GM23338 (cell line): ENCODE measurements around the gene OSBPL5. TPM values are rescaled to one million over a fixed set of nuclear protein-coding genes. Genes with fewer than 3 reads are reported as not detected.

ENCODE experiments used
- ATAC-seq: fragments of 200-7000 bp; cut with Tn5 transposase; 3 replicates; pipeline ENCODE4 v1.9.1; 2020
- DNase-seq: peaks from one replicate; pipeline ENCODE4 v3.0.0-alpha.2; 2015; ENCODE audit warnings: low spot score
- H2AFZ ChIP-seq: fragments of 200-600 bp; sonication (generic); 2 replicates; pipeline ENCODE4 v1.8.0; 2016; ENCODE audit warnings: antibody characterized with exemption, mild to moderate bottlenecking, moderate library complexity
- H3F3A ChIP-seq: fragments of 200-600 bp; sonication (generic); replicated peaks from 2 replicates; pipeline ENCODE4 v1.8.0; 2017; ENCODE audit warnings: antibody characterized with exemption, mixed run types, low read depth
- H3K27ac ChIP-seq: fragments of 200-600 bp; sonication (generic); 2 replicates; pipeline ENCODE4 v1.6.1; 2016; ENCODE audit warnings: low read depth
- H3K27me3 ChIP-seq: fragments of 200-600 bp; sonication (generic); 2 replicates; pipeline ENCODE4 v1.8.0; 2016; ENCODE audit warnings: mild to moderate bottlenecking, mixed run types, moderate library complexity; ENCODE audit not compliant: insufficient read depth
- H3K36me3 ChIP-seq: fragments of 200-600 bp; sonication (generic); 2 replicates; pipeline ENCODE4 v1.8.0; 2016; ENCODE audit warnings: mild to moderate bottlenecking; ENCODE audit not compliant: insufficient read depth
- H3K4me1 ChIP-seq: fragments of 200-600 bp; sonication (generic); 2 replicates; pipeline ENCODE4 v1.8.0; 2016; ENCODE audit warnings: mild to moderate bottlenecking, moderate library complexity; ENCODE audit not compliant: insufficient read depth
- H3K4me2 ChIP-seq: fragments of 200-600 bp; sonication (generic); 2 replicates; pipeline ENCODE4 v1.7.1; 2017; ENCODE audit warnings: mixed run types
- H3K4me3 ChIP-seq: fragments of 200-600 bp; sonication (generic); 2 replicates; pipeline ENCODE4 v1.6.1; 2016; ENCODE audit warnings: mixed run types
- H3K79me2 ChIP-seq: fragments of 200-600 bp; sonication (generic); replicated peaks from 2 replicates; pipeline ENCODE4 v1.8.0; 2017; ENCODE audit warnings: mild to moderate bottlenecking; ENCODE audit not compliant: insufficient read depth
- H3K9me2 ChIP-seq: fragments of 200-600 bp; sonication (generic); 2 replicates; pipeline ENCODE4 v1.8.0; 2017; ENCODE audit not compliant: insufficient read depth
- H4K20me1 ChIP-seq: fragments of 200-600 bp; sonication (generic); replicated peaks from 2 replicates; pipeline ENCODE4 v1.8.0; 2017; ENCODE audit warnings: mild to moderate bottlenecking; ENCODE audit not compliant: insufficient read depth
- H3K27ac Mint-ChIP-seq: 2 replicates; pipeline ENCODE4 v1.8.0; 2020; ENCODE audit warnings: inconsistent platforms, mild to moderate bottlenecking, moderate library complexity, mixed read lengths
- H3K27me3 Mint-ChIP-seq: 3 replicates; pipeline ENCODE4 v1.8.0; 2022; ENCODE audit warnings: low read depth, mild to moderate bottlenecking, moderate library complexity, mixed read lengths, inconsistent platforms; ENCODE audit not compliant: insufficient read depth, poor library complexity
- H3K36me3 Mint-ChIP-seq: 3 replicates; pipeline ENCODE4 v1.8.0; 2021; ENCODE audit warnings: low read depth, mild to moderate bottlenecking, inconsistent platforms, moderate library complexity, mixed read lengths
- H3K4me1 Mint-ChIP-seq: 3 replicates; pipeline ENCODE4 v1.8.0; 2020; ENCODE audit warnings: mild to moderate bottlenecking, inconsistent platforms, mixed read lengths
- H3K4me3 Mint-ChIP-seq: 3 replicates; pipeline ENCODE4 v1.8.0; 2021; ENCODE audit warnings: moderate library complexity, mild to moderate bottlenecking, inconsistent platforms, mixed read lengths
- H3K9me3 Mint-ChIP-seq: 3 replicates; pipeline ENCODE4 v1.8.0; 2020; ENCODE audit warnings: moderate library complexity, mild to moderate bottlenecking, inconsistent platforms, mixed read lengths
- CREB1 ChIP-seq: fragments of 250-450 bp; sonication (Bioruptor Pico); IDR thresholded peaks from 2 replicates; pipeline ENCODE4 v1.5.0; 2020; ENCODE audit warnings: low read depth, mild to moderate bottlenecking, moderate library complexity
- EZH2 ChIP-seq: fragments of 200-600 bp; sonication (generic); IDR thresholded peaks from one replicate; pipeline ENCODE4 v1.8.0; 2017; ENCODE audit warnings: antibody characterized with exemption, mild to moderate bottlenecking, low read depth; ENCODE audit not compliant: unreplicated experiment
- EZH2phosphoT487 ChIP-seq: fragments of 200-600 bp; sonication (generic); IDR thresholded peaks from one replicate; pipeline ENCODE4 v1.8.1; 2018; ENCODE audit warnings: antibody characterized with exemption; ENCODE audit not compliant: unreplicated experiment
- JUNB ChIP-seq: IDR thresholded peaks from one replicate; pipeline ENCODE4 v1.6.1; 2016; ENCODE audit warnings: antibody characterized with exemption; ENCODE audit not compliant: unreplicated experiment
- NANOG ChIP-seq: IDR thresholded peaks from 2 replicates; pipeline ENCODE4 v1.6.1; 2016; ENCODE audit warnings: antibody characterized with exemption, borderline replicate concordance
- POLR2AphosphoS5 ChIP-seq: IDR thresholded peaks from 2 replicates; pipeline ENCODE4 v1.6.1; 2016; ENCODE audit warnings: antibody characterized with exemption, low read depth
- STAT1 ChIP-seq: IDR thresholded peaks from one replicate; pipeline ENCODE4 v1.6.1; 2016; ENCODE audit warnings: antibody characterized with exemption; ENCODE audit not compliant: unreplicated experiment
- ZNF114 ChIP-seq: fragments of 250-450 bp; sonication (Bioruptor Pico); IDR thresholded peaks from 2 replicates; pipeline ENCODE4 v1.5.0; 2020; ENCODE audit warnings: mild to moderate bottlenecking, moderate library complexity
- ZNF331 ChIP-seq: fragments of 250-450 bp; sonication (Bioruptor Pico); IDR thresholded peaks from 2 replicates; pipeline ENCODE4 v1.5.0; 2020; ENCODE audit warnings: low read depth, mild to moderate bottlenecking, moderate library complexity
- polyA plus RNA-seq: library from polyadenylated mRNA; unstranded; fragments of >200 nt; fragmentation: Nextera tagmentation; extraction: Ambion mirVana; gene quantifications from 2 replicates; pipeline ENCODE4 v1.2.1, GENCODE V29; 2016
- total RNA-seq: library from RNA; depleted of rRNA; stranded (reverse); fragments of >200 nt; shearing (Covaris generic); gene quantifications from 2 replicates; pipeline ENCODE4 v1.2.3, GENCODE V29; 2014
- TF ChIP-seq, protein P1 (sequence below), 2 experiments: fragments of 200-600 bp in 1 of 2; sonication (generic) in 1 of 2; conservative IDR thresholded peaks; 2 replicates each; pipeline versions ENCODE4 v1.5.1 to v1.6.1; 2016 to 2017; ENCODE audit warnings: antibody characterized with exemption in 2 of 2, low read depth in 2 of 2, mild to moderate bottlenecking in 2 of 2, moderate library complexity in 1 of 2
- TF ChIP-seq, protein P2 (sequence below): fragments of 250-450 bp; sonication (Bioruptor Pico); IDR thresholded peaks from 2 replicates; pipeline ENCODE4 v1.5.0; 2020; ENCODE audit warnings: mild to moderate bottlenecking, moderate library complexity
- TF ChIP-seq, protein P3 (sequence below): IDR thresholded peaks from 2 replicates; pipeline ENCODE4 v1.6.1; 2016; ENCODE audit warnings: antibody characterized with exemption
- TF ChIP-seq, protein P4 (sequence below): IDR thresholded peaks from one replicate; pipeline ENCODE4 v1.6.1; 2018; ENCODE audit warnings: antibody characterized with exemption; ENCODE audit not compliant: unreplicated experiment

OSBPL5 gene
- total and polyA plus RNA-seq, 2 experiments from 2014 or later = 2.7 to 12.0 TPM

DNA sequence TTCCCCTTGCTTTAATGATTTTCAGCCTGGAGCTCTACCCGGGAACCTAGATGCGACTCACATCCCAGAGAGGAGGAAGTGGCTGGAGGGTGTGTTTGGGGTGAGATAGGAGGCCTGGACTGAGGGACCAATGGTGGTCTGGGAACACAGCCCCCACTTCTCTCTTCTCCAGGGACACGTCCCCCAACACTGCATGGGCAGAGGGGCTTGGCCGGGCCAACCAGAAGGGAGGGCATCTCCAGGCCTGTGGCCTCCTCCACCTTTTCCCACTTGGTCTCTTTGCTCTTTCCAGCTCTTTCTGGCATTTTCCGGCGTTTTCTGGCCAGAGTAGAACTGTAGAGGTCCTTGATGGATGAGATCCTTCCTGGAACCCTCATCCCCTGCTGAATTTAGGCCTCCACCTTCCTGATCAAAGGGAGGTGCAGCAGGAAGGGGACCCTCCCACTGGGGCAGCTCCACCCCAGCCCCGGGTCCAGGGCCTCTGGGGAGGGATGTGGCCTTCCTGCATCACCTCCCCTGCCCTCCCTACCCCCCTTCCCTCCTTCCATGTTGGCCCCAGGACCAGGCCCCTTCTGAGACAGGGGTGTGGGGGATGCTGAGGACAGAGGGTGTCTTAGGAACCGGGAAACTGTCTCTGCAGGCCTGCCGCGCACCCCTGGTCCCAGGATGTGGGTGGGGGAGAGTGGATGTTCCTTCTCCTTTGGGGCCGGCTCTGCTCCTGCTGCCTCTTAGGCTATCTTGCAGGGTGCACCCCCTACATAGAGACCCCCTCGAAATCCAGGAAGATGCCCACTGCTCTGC, 29.1 kb upstream of the OSBPL5 start:
- Histone ChIP-seq H4K20me1 (no peaks in the 10 kb centered on the region), H3K79me2 (no peaks in the 10 kb centered on the region), H3F3A (0 out of 2 replicates have a peak, but pooled peaks cover 4% of the 10 kb centered on the region), H3K27ac (no peak overlapping the region), H3K4me2 (no peak overlapping the region), H3K9me2 (0 out of 2 replicates have a peak, but pooled peaks cover 3% of the 10 kb centered on the region), H3K36me3 (no peaks in the 10 kb centered on the region), H3K4me3 (no peak overlapping the region), H3K4me1 (peaks cover 6% of the 10 kb centered on the region; the same call in 1 of the 2 replicates), H2AFZ (no peak overlapping the region), H3K27me3 (no peaks in the 10 kb centered on the region)
- Mint-ChIP-seq H3K27ac (no peak overlapping the region), H3K27me3 (peaks cover 16% of the 10 kb centered on the region), H3K4me1 (peaks cover 27% of the 10 kb centered on the region), H3K9me3 (0 out of 3 replicates have a peak, but pooled peaks cover 3% of the 10 kb centered on the region), H3K36me3 (no peaks in the 10 kb centered on the region; the same call in 1 of the 3 replicates), H3K4me3 (no peak overlapping the region)
- DNase-seq = no peak
- TF ChIP-seq POLR2AphosphoS5 (no peak), STAT1 (no peak), ZNF114 (CRISPR knock-in tag) (no peak), ZNF331 (CRISPR knock-in tag) (no peak), CREB1 (CRISPR knock-in tag) (no peak), EZH2 (no peak), JUNB (no peak), EZH2phosphoT487 (no peak), NANOG (no peak)
- TF ChIP-seq, protein P1, sequence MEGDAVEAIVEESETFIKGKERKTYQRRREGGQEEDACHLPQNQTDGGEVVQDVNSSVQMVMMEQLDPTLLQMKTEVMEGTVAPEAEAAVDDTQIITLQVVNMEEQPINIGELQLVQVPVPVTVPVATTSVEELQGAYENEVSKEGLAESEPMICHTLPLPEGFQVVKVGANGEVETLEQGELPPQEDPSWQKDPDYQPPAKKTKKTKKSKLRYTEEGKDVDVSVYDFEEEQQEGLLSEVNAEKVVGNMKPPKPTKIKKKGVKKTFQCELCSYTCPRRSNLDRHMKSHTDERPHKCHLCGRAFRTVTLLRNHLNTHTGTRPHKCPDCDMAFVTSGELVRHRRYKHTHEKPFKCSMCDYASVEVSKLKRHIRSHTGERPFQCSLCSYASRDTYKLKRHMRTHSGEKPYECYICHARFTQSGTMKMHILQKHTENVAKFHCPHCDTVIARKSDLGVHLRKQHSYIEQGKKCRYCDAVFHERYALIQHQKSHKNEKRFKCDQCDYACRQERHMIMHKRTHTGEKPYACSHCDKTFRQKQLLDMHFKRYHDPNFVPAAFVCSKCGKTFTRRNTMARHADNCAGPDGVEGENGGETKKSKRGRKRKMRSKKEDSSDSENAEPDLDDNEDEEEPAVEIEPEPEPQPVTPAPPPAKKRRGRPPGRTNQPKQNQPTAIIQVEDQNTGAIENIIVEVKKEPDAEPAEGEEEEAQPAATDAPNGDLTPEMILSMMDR (conservative IDR thresholded peaks at IDR 0.05; ENCODE audit: low read depth in 2 of 2) = no peak
- TF ChIP-seq, protein P2, sequence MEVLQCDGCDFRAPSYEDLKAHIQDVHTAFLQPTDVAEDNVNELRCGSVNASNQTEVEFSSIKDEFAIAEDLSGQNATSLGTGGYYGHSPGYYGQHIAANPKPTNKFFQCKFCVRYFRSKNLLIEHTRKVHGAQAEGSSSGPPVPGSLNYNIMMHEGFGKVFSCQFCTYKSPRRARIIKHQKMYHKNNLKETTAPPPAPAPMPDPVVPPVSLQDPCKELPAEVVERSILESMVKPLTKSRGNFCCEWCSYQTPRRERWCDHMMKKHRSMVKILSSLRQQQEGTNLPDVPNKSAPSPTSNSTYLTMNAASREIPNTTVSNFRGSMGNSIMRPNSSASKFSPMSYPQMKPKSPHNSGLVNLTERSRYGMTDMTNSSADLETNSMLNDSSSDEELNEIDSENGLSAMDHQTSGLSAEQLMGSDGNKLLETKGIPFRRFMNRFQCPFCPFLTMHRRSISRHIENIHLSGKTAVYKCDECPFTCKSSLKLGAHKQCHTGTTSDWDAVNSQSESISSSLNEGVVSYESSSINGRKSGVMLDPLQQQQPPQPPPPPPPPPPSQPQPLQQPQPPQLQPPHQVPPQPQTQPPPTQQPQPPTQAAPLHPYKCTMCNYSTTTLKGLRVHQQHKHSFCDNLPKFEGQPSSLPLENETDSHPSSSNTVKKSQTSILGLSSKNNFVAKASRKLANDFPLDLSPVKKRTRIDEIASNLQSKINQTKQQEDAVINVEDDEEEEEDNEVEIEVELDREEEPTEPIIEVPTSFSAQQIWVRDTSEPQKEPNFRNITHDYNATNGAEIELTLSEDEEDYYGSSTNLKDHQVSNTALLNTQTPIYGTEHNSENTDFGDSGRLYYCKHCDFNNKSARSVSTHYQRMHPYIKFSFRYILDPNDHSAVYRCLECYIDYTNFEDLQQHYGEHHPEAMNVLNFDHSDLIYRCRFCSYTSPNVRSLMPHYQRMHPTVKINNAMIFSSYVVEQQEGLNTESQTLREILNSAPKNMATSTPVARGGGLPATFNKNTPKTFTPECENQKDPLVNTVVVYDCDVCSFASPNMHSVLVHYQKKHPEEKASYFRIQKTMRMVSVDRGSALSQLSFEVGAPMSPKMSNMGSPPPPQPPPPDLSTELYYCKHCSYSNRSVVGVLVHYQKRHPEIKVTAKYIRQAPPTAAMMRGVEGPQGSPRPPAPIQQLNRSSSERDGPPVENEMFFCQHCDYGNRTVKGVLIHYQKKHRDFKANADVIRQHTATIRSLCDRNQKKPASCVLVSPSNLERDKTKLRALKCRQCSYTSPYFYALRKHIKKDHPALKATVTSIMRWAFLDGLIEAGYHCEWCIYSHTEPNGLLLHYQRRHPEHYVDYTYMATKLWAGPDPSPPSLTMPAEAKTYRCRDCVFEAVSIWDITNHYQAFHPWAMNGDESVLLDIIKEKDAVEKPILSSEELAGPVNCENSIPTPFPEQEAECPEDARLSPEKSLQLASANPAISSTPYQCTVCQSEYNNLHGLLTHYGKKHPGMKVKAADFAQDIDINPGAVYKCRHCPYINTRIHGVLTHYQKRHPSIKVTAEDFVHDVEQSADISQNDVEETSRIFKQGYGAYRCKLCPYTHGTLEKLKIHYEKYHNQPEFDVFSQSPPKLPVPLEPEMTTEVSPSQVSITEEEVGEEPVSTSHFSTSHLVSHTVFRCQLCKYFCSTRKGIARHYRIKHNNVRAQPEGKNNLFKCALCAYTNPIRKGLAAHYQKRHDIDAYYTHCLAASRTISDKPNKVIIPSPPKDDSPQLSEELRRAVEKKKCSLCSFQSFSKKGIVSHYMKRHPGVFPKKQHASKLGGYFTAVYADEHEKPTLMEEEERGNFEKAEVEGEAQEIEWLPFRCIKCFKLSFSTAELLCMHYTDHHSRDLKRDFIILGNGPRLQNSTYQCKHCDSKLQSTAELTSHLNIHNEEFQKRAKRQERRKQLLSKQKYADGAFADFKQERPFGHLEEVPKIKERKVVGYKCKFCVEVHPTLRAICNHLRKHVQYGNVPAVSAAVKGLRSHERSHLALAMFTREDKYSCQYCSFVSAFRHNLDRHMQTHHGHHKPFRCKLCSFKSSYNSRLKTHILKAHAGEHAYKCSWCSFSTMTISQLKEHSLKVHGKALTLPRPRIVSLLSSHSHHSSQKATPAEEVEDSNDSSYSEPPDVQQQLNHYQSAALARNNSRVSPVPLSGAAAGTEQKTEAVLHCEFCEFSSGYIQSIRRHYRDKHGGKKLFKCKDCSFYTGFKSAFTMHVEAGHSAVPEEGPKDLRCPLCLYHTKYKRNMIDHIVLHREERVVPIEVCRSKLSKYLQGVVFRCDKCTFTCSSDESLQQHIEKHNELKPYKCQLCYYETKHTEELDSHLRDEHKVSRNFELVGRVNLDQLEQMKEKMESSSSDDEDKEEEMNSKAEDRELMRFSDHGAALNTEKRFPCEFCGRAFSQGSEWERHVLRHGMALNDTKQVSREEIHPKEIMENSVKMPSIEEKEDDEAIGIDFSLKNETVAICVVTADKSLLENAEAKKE (CRISPR knock-in tag) = no peak
- TF ChIP-seq, protein P3, sequence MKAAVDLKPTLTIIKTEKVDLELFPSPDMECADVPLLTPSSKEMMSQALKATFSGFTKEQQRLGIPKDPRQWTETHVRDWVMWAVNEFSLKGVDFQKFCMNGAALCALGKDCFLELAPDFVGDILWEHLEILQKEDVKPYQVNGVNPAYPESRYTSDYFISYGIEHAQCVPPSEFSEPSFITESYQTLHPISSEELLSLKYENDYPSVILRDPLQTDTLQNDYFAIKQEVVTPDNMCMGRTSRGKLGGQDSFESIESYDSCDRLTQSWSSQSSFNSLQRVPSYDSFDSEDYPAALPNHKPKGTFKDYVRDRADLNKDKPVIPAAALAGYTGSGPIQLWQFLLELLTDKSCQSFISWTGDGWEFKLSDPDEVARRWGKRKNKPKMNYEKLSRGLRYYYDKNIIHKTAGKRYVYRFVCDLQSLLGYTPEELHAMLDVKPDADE = no peak
- TF ChIP-seq, protein P4, sequence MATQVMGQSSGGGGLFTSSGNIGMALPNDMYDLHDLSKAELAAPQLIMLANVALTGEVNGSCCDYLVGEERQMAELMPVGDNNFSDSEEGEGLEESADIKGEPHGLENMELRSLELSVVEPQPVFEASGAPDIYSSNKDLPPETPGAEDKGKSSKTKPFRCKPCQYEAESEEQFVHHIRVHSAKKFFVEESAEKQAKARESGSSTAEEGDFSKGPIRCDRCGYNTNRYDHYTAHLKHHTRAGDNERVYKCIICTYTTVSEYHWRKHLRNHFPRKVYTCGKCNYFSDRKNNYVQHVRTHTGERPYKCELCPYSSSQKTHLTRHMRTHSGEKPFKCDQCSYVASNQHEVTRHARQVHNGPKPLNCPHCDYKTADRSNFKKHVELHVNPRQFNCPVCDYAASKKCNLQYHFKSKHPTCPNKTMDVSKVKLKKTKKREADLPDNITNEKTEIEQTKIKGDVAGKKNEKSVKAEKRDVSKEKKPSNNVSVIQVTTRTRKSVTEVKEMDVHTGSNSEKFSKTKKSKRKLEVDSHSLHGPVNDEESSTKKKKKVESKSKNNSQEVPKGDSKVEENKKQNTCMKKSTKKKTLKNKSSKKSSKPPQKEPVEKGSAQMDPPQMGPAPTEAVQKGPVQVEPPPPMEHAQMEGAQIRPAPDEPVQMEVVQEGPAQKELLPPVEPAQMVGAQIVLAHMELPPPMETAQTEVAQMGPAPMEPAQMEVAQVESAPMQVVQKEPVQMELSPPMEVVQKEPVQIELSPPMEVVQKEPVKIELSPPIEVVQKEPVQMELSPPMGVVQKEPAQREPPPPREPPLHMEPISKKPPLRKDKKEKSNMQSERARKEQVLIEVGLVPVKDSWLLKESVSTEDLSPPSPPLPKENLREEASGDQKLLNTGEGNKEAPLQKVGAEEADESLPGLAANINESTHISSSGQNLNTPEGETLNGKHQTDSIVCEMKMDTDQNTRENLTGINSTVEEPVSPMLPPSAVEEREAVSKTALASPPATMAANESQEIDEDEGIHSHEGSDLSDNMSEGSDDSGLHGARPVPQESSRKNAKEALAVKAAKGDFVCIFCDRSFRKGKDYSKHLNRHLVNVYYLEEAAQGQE = no peak
- ATAC-seq = no peak
